Measurements from ENCODE around the gene ENOX1.

Gene ENOX1

GRCh38 chr13:43785650-43786471, 911 bp downstream of the ENOX1 start:
- no peak for DNase-seq (ENCODE audit: low read depth)

GRCh38 chr13:43785261-43785649, 1.5 kb downstream of the ENOX1 start:
- no peak for DNase-seq (ENCODE audit: low read depth)

- no peak for DNase-seq (ENCODE audit: low read depth)
Measured at GRCh38 chr13:43784496-43784895, 2.3 kb downstream of the ENOX1 start.

DNA sequence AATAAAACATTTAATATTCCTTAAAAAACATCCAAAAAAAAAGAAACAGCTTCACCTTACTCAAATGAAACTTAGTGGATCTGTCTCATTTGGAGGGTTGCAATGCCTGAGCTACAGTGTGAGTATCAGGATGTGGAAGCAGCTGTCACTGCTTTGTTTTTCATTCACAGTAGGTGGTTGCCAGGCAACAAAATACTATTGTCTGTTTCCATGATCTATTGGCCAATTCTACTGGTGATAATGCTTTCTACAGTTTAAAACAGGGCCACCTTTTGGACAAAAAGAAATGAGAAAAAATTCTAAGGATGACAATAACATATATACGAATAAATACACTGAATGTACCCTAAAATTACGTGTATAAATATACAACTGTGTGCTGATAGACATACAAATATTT, 3.0 kb downstream of the ENOX1 start:
- no peak for DNase-seq (ENCODE audit: low read depth)

DNA sequence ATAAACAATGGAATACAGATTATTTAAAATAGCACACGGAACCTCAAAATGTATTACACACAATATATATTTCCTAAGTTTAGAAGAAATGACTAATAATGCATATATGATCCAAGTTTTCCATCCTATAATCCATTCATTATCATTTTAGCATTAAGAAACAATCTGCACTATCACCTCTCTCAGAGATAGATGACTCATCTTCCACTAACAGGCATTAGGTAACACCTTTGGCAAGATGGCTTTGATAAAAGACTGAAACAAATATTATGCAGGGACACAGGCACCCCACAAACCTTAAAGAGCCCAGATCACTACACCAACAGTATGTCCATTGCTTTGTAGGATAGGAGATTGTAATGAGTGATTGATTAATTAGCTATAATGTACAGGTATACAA, 4.1 kb downstream of the ENOX1 start:
- DNase-seq (ENCODE audit: low read depth), result no peak

- DNase-seq (ENCODE audit: low read depth), result no peak
Measured at GRCh38 chr13:43780666-43781065, 6.1 kb downstream of the ENOX1 start.

DNA sequence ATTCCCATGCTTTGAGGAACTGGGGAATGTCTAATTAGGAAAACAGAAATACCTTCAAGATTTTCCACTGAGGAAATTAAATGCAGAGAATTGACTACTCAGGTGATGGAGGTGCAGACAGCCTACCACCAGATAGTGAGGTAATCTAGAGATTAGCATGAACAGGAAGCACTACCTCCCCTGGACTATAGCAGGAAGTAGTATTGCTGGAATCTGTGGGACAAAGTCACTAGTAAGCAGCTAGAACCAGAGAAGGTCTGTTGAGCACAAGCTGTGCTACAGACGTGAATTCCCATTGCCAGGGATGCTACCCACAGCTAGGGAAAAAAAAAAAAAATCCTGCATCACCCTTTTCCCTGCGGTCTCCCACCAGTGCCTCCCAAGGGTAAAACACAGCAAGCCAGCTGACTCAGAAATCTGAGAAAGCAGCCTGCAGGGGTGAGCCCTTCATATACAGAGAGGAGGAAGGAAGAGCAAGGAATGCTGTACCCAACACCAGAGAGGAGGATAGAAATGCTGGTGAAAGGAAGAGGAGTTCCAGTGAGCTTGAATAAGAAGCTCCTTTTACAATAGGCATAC, 10.2 kb downstream of the ENOX1 start:
- no peak for DNase-seq (ENCODE audit: low read depth)

DNA sequence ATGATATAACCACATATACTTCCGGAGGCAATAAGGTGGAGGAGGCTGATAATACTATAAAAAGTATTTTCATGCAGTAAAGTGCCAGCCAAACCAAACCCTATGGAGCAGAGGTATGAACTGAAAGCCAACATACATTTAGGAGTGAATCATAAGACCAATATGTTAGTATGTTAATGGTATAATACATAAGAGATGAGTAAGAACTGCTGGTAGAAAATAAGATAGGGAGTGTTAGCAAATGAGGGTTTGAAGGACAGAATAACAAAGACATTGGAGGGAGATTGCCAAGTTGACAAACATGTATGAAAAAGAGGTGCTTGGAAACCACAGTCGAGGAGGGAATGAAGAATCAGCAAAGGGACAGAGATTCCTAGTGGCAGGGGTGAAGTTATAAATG, 10.8 kb downstream of the ENOX1 start:
- no peak for DNase-seq (ENCODE audit: low read depth)

GRCh38 chr13:43773602-43774001, 13.2 kb downstream of the ENOX1 start:
- DNase-seq (ENCODE audit: low read depth), result no peak

DNA sequence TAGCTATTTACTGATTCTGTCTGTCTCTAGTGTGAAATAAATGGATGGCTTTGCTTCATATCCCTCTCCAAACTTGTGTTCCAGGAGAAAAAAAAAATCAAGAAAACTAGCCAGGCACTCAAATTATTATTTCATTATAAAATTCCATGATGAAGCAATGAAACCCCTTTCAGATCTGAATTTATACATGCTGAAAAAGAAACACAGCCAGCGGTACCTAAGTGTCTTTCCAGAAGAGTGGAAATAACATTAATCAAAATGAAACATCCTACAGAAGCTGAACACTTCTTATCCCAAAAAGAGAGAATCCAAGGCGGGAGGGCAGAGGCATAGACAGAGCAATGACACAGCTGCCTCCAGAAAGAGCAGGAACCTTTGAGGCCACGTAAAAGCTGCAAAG, 15.9 kb downstream of the ENOX1 start:
- no peak for DNase-seq (ENCODE audit: low read depth)

DNA sequence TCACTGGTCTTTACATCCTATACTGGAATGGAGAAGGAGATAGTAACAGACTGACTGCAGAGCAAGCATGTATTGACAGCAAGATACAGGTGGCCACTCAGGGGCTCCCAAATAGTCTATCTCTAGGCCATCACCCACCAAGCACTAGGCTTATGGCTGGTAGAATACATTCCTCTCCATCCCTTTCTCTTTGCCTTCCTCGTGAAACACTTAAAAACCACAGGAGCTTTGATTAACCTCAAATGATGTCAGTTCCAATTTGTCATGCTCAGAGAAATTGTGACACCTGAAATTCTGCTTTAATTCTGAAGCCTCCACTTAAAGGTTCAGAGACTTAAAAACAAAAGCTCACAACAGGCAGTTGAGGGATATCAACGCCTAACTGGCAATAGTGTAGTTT, 17.2 kb downstream of the ENOX1 start:
- no peak for DNase-seq (ENCODE audit: low read depth)

DNA sequence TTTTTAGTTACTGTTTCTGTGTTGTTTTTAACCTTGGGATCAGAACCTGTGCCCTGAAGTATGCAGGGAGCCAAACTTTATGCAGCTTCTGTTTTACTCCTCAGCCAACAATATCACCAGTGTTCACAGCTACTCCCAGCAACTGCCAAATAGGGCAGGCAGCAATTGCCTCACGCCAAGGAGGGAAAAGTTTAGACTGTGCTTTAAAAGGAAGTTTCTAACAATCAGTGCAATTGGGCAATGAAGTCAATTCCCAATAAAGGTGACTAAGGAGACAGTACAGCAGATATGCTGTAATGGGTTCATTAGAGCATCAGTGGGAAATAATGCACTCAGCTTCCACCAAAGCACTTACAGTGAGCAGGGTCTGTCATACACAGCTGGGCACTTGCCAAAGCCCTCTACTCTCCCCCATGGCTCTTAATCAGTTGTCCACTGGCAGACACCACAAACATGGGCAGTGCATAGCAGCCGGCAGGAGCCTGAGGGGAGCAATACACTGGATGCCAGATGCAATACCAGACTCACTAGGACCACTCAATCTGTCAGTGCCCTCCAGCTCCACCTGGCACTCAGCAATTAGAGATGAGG, 19.3 kb downstream of the ENOX1 start:
- DNase-seq (ENCODE audit: low read depth), result no peak

GRCh38 chr13:43766725-43767124, 20.0 kb downstream of the ENOX1 start:
- DNase-seq (ENCODE audit: low read depth), result no peak

GRCh38 chr13:43764349-43764748, 22.4 kb downstream of the ENOX1 start:
- no peak for DNase-seq (ENCODE audit: low read depth)

DNA sequence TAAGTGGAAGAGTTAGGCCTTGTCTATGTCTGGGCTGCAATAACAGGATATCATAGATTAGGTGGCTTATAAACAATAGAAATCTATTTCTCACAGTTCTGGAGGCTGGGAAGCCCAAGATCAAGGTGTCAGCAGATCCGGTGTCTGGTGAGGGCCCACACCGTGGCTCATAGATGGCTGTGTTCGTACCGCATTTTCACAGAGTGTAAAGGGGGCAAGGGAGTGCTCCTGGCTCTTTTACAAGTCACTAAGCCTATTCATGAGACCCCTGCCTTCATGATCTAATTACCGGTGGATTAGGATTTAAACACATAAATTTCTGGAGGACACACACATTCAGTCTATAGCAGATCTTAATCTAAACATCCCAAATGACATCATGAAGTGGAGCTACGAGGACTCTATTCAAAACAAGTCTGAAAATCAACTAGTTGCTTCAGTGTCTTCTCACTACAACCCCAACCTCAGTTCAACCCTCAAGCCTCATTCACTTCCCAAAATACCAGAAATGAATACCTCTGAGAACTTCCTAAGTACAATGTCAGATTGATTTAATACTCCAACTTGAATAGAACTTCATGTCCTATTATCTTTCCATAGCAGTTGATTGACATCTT, 23.5 kb downstream of the ENOX1 start:
- DNase-seq (ENCODE audit: low read depth), result no peak

GRCh38 chr13:43761616-43762315, 25.0 kb downstream of the ENOX1 start:
- no peak for DNase-seq (ENCODE audit: low read depth)

DNA sequence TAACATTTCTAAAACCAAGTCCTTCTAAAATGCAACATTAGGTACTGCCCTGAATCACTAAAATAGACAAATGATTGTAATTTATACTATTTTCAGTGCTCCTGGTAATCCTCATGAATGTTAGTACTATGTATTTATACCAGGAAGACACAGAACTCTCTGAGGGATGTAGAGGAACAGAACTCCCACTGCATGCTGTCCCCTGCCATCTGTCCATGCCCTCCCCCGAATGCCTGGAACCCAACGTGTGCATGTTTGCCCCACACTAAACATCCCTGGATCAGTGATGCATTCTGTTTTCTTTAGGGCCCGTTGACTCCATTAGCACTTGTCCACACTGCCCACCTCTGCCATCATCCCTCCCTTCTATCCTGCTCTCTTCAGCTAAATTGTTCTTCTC, 26.5 kb downstream of the ENOX1 start:
- no peak for DNase-seq (ENCODE audit: low read depth)

- DNase-seq (ENCODE audit: low read depth), result no peak
Measured at GRCh38 chr13:43758834-43759233, 27.9 kb downstream of the ENOX1 start.

DNA sequence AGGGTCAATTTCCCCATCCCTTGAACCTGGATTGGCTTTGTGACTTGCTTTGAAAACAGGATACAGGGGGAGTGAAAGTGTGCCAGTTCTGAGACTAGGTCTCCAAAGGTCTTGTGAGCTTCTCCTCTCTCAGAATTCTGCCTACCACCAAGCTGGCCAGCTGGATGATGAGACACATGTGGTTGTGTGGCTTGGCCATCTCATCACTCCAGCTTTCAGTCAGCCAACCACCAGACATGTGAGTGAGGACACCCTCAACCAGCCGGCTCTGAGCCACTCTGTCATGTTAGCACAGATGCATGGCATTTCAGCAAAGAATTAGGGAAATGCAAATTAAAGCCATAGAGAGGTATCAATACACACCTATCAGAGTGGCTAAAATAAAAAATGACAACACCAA, 29.5 kb downstream of the ENOX1 start:
- DNase-seq (ENCODE audit: low read depth), result no peak

DNA sequence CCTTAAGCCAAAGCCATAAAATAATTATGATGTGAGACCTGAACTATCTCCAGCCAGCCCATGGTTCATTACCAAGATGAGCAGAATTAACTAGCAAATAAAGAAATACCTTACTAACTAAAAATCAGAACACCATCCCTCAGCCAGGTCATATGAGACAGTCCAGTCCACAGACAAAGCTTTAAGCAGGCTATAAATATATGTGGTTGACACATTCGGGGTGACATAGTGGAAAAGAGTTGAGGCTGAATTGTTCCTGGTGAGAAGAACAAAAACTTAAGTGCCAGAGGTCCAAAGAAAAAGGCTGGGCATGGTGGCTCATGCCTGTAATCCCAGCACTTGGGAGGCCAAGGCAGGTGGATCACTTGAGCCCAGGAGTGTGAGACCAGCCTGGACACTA, 30.9 kb downstream of the ENOX1 start:
- no peak for DNase-seq (ENCODE audit: low read depth)

DNA sequence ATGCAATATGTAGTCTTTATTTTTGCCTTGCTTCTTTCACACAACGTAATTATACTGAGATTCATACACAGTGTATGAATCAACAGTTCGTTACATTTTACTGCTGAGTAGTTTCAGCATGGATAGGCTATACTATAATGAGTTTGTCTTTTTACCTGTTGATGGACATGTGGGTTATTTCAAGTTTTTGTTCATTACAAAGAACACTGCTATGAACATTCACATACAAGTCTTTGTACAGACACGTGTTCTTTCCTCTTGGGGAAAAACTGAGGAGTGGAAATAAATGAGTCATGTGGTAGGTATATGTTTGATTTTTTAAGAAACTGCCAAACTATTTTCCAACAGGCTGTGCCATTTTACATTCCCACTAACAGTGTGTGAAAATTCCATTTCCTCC, 35.1 kb downstream of the ENOX1 start:
- no peak for DNase-seq (ENCODE audit: low read depth)

GRCh38 chr13:43749503-43749902, 37.3 kb downstream of the ENOX1 start:
- DNase-seq (ENCODE audit: low read depth), result no peak

All from activated T-cell treated with anti-CD3 and anti-CD28 coated beads for 1 hour (primary cell).